MM.1S (cell line): ENCODE data around the gene GTF2H4.
"Not testable (repeated sequence)": the region's sequence is repeated elsewhere in the genome, so short reads cannot be mapped to it uniquely, and the experiment has no call there.

Source experiments
- CTCF ChIP-seq: fragments of 300-600 bp; sonication (generic); IDR thresholded peaks from 2 replicates; pipeline ENCODE4 v1.5.1; 2016; ENCODE audit warnings: antibody characterized with exemption, low read length, mixed read lengths
- EZH2 ChIP-seq: fragments of 300-600 bp; sonication (generic); optimal IDR thresholded peaks from 2 replicates; pipeline ENCODE3; 2017; ENCODE audit warnings: low read depth, mild to moderate bottlenecking, antibody characterized with exemption, low read length, mixed read lengths

GRCh38 chr6:30907290-30907757 is 683 bp upstream of the GTF2H4 start:
- not testable (repeated sequence) for TF ChIP-seq CTCF, EZH2
